NCI-H146 treated with DMSO at 0.1 percent for 48 hours (cell line): Measurements from ENCODE around the gene SLC8B1.

Experiments
- DNase-seq: peaks from one replicate; lab custom pipeline; 2025; ENCODE audit not compliant: unreplicated experiment; lab: John Stamatoyannopoulos, UW

SLC8B1 gene

GRCh38 chr12:113248842-113249435 is 86.0 kb downstream of the SLC8B1 start:
- DNase-seq, result no peak
